Osteocyte (in vitro differentiated cells): ENCODE results near the gene SLC6A18. TPM values are rescaled to one million over a fixed set of nuclear protein-coding genes. Genes with fewer than 3 reads are reported as not detected.
A peak's percentile ranks its signal among the peaks of the same experiment; 100 is the strongest.

Experiments
- DNase-seq: peaks from one replicate; pipeline ENCODE4 v3.0.0; 2021; ENCODE audit warnings: mixed read lengths; ENCODE audit not compliant: unreplicated experiment; ENCODE audit errors: extremely low spot score
- H3K27ac Mint-ChIP-seq: one replicate; pipeline ENCODE4 v1.8.0; 2021; ENCODE audit warnings: mild to moderate bottlenecking, mixed read lengths; ENCODE audit not compliant: unreplicated experiment
- H3K27me3 Mint-ChIP-seq: one replicate; pipeline ENCODE4 v1.8.0; 2021; ENCODE audit warnings: mixed read lengths; ENCODE audit not compliant: unreplicated experiment
- H3K36me3 Mint-ChIP-seq: one replicate; pipeline ENCODE4 v1.8.0; 2021; ENCODE audit warnings: mixed read lengths; ENCODE audit not compliant: unreplicated experiment
- H3K4me1 Mint-ChIP-seq: one replicate; pipeline ENCODE4 v1.8.0; 2021; ENCODE audit warnings: mixed read lengths; ENCODE audit not compliant: unreplicated experiment
- H3K4me3 Mint-ChIP-seq: one replicate; pipeline ENCODE4 v1.8.0; 2021; ENCODE audit warnings: mild to moderate bottlenecking, moderate library complexity, mixed read lengths; ENCODE audit not compliant: unreplicated experiment
- H3K9me3 Mint-ChIP-seq: one replicate; pipeline ENCODE4 v1.8.0; 2021; ENCODE audit warnings: mixed read lengths; ENCODE audit not compliant: unreplicated experiment
- CTCF ChIP-seq: fragments of 200-600 bp; sonication (generic); IDR thresholded peaks from 2 replicates; pipeline ENCODE4 v1.5.0; 2021; ENCODE audit warnings: antibody characterized with exemption, mild to moderate bottlenecking, moderate library complexity
- total RNA-seq: library from RNA; stranded (reverse); gene quantifications from 2 replicates; pipeline ENCODE4 v1.2.1, GENCODE V29; 2021

Gene SLC6A18
- total RNA-seq, 1 donor from 2014 or later, result not detected

DNA sequence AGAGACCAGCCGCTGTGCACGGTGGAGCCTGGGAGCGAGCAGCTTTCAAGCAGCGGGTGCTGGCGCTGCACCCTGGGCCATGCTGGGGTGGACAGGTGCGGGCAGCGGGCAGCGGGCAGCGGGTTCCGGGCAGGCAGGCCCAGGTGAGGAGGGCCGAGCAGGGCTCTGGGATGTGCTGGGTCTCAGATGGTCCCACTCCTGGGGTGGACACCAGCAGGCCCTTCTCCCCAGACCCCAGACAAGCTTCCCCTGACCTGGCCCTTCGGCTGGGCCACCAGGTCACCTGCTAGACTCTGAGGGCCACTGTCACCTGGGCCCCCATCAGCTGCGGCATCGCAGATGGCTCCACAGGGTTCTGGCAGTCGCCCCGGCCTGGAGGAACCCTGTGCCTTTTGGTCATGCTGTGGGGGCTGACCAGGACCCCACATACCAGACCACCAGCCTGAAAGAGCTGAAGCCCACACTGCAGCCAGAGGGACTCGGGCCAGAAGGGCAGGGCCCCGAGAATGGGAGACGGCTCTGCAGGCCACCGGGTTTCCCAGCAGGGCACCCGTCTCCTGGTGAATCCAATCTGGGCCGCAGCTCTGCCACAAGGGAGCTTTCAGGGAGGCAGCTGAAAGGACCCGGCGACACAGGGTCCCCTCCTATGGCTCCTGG lies 21.7 kb upstream of the SLC6A18 start:
- Mint-ChIP-seq H3K9me3 (no peaks in the 10 kb centered on the region), H3K36me3 (no peaks in the 10 kb centered on the region), H3K27ac (no peak overlapping the region), H3K4me3 (no peak overlapping the region), H3K4me1 (no peaks in the 10 kb centered on the region), H3K27me3 (peaks cover 15% of the 10 kb centered on the region)
- TF ChIP-seq CTCF, result no peak
- DNase-seq, result no peak

DNA sequence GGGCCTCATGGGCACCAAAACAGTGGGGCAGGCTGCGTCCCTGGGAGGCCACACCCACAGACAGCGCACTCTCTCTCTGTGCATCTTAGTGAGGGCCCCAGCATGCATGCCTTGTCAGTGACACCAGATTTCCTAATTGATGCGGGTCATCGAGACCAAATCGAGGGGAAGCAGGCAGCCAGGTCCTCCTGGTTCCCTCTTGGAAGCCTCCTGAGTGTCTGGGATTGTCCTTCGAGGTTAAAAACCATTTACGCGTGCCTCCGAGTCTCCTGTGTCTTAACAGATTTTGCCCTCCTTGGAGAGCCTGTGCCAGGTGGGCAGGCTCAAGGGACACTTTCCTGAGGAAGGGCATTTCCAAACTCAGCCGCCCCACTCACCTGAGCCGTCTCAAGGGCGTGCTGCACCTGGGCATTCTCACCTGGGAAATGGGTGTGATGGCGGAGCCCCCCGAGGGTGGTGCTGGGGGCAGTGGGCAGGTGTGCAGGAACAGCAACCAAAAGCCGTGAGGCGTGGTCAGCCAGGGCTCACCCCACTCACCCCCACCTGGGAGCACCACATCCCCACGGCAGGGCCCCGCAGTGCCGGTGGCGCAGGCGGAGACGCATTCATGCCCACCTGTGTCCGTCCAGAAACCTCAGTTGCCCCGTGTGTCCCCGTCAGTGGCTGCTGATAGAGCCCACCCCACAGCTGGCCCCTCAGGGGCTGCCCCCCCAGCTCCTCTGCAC lies 21.1 kb upstream of the SLC6A18 start:
- no peaks in the 10 kb centered on the region for H3K9me3 Mint-ChIP-seq
- no peak for DNase-seq
- TF ChIP-seq CTCF, result no peak
- H3K27me3 Mint-ChIP-seq, result peaks cover 15% of the 10 kb centered on the region
- H3K4me3 Mint-ChIP-seq, result no peak overlapping the region
- no peak overlapping the region for H3K27ac Mint-ChIP-seq
- no peaks in the 10 kb centered on the region for H3K4me1 Mint-ChIP-seq
- no peaks in the 10 kb centered on the region for H3K36me3 Mint-ChIP-seq

GRCh38 chr5:1204693-1205242 lies 20.4 kb upstream of the SLC6A18 start:
- peak; percentile 38 for TF ChIP-seq CTCF

DNA sequence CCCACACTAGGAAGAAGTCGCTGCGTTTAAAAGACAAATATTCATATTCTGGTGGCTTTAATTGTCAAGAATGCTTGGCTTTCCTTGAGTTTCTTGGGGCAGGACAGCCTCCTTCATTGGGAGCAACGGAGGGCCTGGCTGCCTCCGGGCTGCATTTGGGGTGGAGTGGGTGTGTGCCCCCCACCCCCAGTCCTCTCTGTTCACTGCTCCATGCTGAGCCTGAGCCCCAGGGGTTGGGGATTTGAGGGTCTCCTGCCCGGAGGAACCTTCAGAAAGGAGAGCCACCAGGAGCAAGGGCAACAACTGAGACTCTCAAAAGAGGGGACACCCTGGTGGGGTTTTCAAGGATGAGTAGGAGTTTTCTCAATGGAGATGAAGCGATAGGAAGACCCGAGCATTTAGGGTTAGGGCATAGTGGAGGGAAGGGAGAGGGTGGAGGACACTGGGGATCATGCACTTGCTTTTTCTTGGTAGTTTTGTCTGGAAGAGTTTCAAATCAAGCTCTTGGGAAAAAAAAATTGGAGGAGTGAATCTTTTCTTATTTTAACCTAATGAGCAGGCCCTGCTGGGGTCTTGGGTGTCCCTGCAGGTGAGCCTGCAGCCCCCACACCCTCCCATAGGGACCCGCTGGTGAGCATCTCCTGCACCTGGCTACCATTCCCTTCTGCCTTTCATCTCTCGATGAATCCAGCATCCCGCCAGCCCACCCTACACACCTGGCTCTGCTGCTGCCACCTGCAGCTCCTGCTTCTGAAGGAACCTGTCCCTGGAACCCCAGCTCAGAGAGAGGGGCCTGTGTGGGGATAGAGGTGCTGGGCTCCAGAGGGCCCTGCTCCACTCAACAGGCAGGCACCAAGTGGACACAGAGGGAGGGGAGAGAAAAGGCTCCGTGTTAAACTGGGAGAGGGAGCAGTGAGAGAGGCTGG lies 19.7 kb upstream of the SLC6A18 start:
- Mint-ChIP-seq H3K27me3 (peaks cover 15% of the 10 kb centered on the region), H3K9me3 (no peaks in the 10 kb centered on the region), H3K36me3 (no peaks in the 10 kb centered on the region), H3K27ac (no peak overlapping the region), H3K4me1 (no peaks in the 10 kb centered on the region), H3K4me3 (no peak overlapping the region)
- no peak for TF ChIP-seq CTCF
- DNase-seq, result no peak

More at GRCh38 chr5:1204693-1205242, 20.4 kb upstream of the SLC6A18 start:
- Mint-ChIP-seq H3K27ac (no peak overlapping the region), H3K4me1 (no peaks in the 10 kb centered on the region), H3K27me3 (peaks cover 15% of the 10 kb centered on the region), H3K36me3 (no peaks in the 10 kb centered on the region), H3K4me3 (no peak overlapping the region), H3K9me3 (no peaks in the 10 kb centered on the region)
- DNase-seq, result no peak
